CD8-positive, alpha-beta memory T cell (primary cell): ENCODE data around the gene TMEM255A. TPM values are rescaled to one million over a fixed set of nuclear protein-coding genes. Genes with fewer than 3 reads are reported as not detected.

Source experiments
- CTCF ChIA-PET: fragments of 350-600 bp; sonication (Branson Sonifier 250); formaldehyde crosslinking; loops from one replicate; lab custom pipeline; 2021; ENCODE audit warnings: antibody characterized with exemption; lab: Charles Lee
- POLR2A ChIA-PET: fragments of 350-600 bp; sonication (Branson Sonifier 250); formaldehyde crosslinking; loops from one replicate; lab custom pipeline; 2021; ENCODE audit warnings: antibody characterized with exemption; lab: Charles Lee
- DNase-seq, 5 donors: peaks; one replicate each; pipeline versions ENCODE4 v3.0.0 to v3.0.0-alpha.2; 2020 to 2022; ENCODE audit warnings: mixed read lengths in 1 of 5
- H3K27ac ChIP-seq: one replicate; pipeline ENCODE4 v1.7.0; 2013; ENCODE audit warnings: low read depth, mild to moderate bottlenecking, low read length, moderate library complexity
- H3K27me3 ChIP-seq: 2 replicates; pipeline ENCODE4 v1.7.0; 2013; ENCODE audit warnings: low read length, mild to moderate bottlenecking; ENCODE audit not compliant: insufficient read depth, poor library complexity, severe bottlenecking
- H3K36me3 ChIP-seq: 2 replicates; pipeline ENCODE4 v1.7.0; 2013; ENCODE audit warnings: mild to moderate bottlenecking, low read length, moderate library complexity; ENCODE audit not compliant: insufficient read depth
- H3K4me1 ChIP-seq: 2 replicates; pipeline ENCODE4 v1.7.0; 2013; ENCODE audit warnings: mild to moderate bottlenecking, low read length, moderate library complexity; ENCODE audit not compliant: insufficient read depth
- H3K4me3 ChIP-seq: 2 replicates; pipeline ENCODE4 v1.7.0; 2013; ENCODE audit warnings: mild to moderate bottlenecking, low read length
- H3K9me3 ChIP-seq: 2 replicates; pipeline ENCODE4 v1.7.0; 2013; ENCODE audit warnings: mild to moderate bottlenecking, low read length
- H3K27ac Mint-ChIP-seq, 8 donors: one replicate each; pipeline ENCODE4 v1.8.0; 2020 to 2021; ENCODE audit warnings: mixed read lengths in 8 of 8, mild to moderate bottlenecking in 6 of 8, inconsistent platforms in 3 of 8, moderate library complexity in 3 of 8
- H3K27me3 Mint-ChIP-seq, 2 donors: one replicate each; pipeline ENCODE4 v1.8.0; 2020 to 2021; ENCODE audit warnings: mixed read lengths in 2 of 2, mild to moderate bottlenecking in 1 of 2, moderate library complexity in 1 of 2
- H3K36me3 Mint-ChIP-seq, 3 donors: one replicate each; pipeline ENCODE4 v1.8.0; 2020 to 2021; ENCODE audit warnings: mixed read lengths in 3 of 3, inconsistent platforms in 1 of 3, mild to moderate bottlenecking in 1 of 3
- H3K4me1 Mint-ChIP-seq, 3 donors: one replicate each; pipeline ENCODE4 v1.8.0; 2020 to 2021; ENCODE audit warnings: mixed read lengths in 3 of 3, inconsistent platforms in 1 of 3, mild to moderate bottlenecking in 1 of 3
- H3K4me3 Mint-ChIP-seq, 7 donors: one replicate each; pipeline ENCODE4 v1.8.0; 2020 to 2021; ENCODE audit warnings: mixed read lengths in 7 of 7, mild to moderate bottlenecking in 6 of 7, moderate library complexity in 4 of 7, inconsistent platforms in 2 of 7
- H3K9me3 Mint-ChIP-seq, 5 donors: one replicate each; pipeline ENCODE4 v1.8.0; 2020 to 2022; ENCODE audit warnings: mixed read lengths in 5 of 5, mild to moderate bottlenecking in 3 of 5, moderate library complexity in 2 of 5, inconsistent platforms in 1 of 5
- polyA plus RNA-seq: library from polyadenylated mRNA; unstranded; fragments of 300-500 nt; fragmentation: Illumina TruSeq; gene quantifications from one replicate; pipeline ENCODE4 v1.2.3, GENCODE V29; 2021
- total RNA-seq, 2 experiments: library from RNA; stranded (reverse); gene quantifications; one replicate each; pipeline ENCODE4 v1.2.3, GENCODE V29; 2021

Gene TMEM255A
- total and polyA plus RNA-seq, 3 experiments from 2014 or later = 0.09 to 2.1 TPM; not detected in 1

DNA sequence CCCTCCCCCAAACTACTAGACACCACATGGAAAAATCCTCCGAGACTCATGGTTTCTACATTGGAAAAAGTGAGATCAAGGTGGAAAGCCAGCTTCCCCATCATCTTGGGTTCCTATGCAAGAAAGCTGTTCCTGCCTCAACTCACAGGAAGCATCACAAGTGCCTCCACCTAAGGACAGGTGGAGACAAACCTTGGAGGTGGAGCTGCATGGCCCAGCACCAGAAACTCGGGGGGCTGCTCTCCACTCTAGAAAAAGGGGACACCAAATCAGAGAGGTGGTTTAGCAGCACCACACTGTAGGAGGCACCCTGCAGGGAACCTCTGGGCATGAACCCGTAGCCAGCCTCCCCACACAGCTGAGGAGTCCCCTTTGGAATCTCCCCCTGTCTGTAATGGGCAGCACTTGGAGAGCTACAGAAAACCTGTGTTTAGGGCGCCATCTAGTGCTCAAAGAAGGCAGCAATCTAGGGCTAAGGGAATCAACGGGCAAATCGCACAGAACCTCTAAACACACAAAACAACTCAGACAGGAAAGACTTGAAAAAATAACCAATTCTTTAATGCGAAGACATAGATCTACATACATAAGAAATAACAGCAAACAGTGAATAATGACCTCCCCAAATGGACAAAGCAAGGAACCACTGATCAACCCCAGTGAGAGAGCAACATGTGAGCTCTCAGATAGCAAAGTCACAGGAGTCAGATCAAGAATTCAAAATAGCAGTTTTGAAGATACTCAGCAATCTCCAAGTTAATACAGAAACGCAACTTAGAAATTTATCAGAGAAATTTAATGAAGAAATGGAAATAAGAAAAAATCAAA is 97.6 kb downstream of the TMEM255A start:
- H3K27ac ChIP-seq = no peak overlapping the region
- Mint-ChIP-seq H3K4me1 (peaks cover 3 to 10% (median 5%) of the 10 kb centered on the region in 3 donors), H3K27me3 (peaks cover 0 to 2% of the 10 kb centered on the region in 2 donors), H3K4me3 (peak overlapping the region in 1 of 7 donors; percentile 7), H3K9me3 (no peaks in the 10 kb centered on the region), H3K36me3 (peaks cover 0 to 5% (median 0%) of the 10 kb centered on the region in 3 donors), H3K27ac (peak overlapping the region in 1 of 8 donors; percentile 4)
- H3K4me1 ChIP-seq = no peaks in the 10 kb centered on the region
- ChIA-PET POLR2A (interaction anchor here (0.5 kb wide), 1 partner anchor 96 kb away, joined by 3 read pairs; no protein-coding TSS in a partner anchor), CTCF (interaction anchor here (0.7 to 1.7 kb wide), 9 partner anchors 9 to 201 kb away, joined by 3 to 6 read pairs (median 4); partner anchors contain the start of gene ZBTB33)
- H3K9me3 ChIP-seq = no peaks in the 10 kb centered on the region
- no peaks in the 10 kb centered on the region for H3K27me3 ChIP-seq
- no peaks in the 10 kb centered on the region for H3K36me3 ChIP-seq
- H3K4me3 ChIP-seq = no peak overlapping the region
- DNase-seq = peak; percentile 24 to 58 (median 29)

Other genes starting within 250 kb of the TMEM255A start
- not detected for gene RHOXF2B, start 233.8 kb downstream of the TMEM255A start, total RNA-seq
- gene RHOXF2B, start 233.8 kb downstream of the TMEM255A start, polyA plus RNA-seq = not detected
- gene RHOXF1, start 195.5 kb downstream of the TMEM255A start, total RNA-seq = not detected
- gene RHOXF1, start 195.5 kb downstream of the TMEM255A start, polyA plus RNA-seq = not detected
- gene RHOXF2, start 152.8 kb downstream of the TMEM255A start, total RNA-seq = not detected
- not detected for gene RHOXF2, start 152.8 kb downstream of the TMEM255A start, polyA plus RNA-seq
- gene ZBTB33, start 60.6 kb downstream of the TMEM255A start, total RNA-seq = 10 to 100 TPM; 16.4 to 16.8 TPM
- gene ZBTB33, start 60.6 kb downstream of the TMEM255A start, polyA plus RNA-seq = 12.5 TPM
- not detected for gene ATP1B4, start 50.6 kb upstream of the TMEM255A start, total RNA-seq
- gene ATP1B4, start 50.6 kb upstream of the TMEM255A start, polyA plus RNA-seq = not detected
- 10 to 100 TPM; 39.1 to 39.6 TPM for gene LAMP2, start 157.8 kb upstream of the TMEM255A start, total RNA-seq
- gene LAMP2, start 157.8 kb upstream of the TMEM255A start, polyA plus RNA-seq = 74.3 TPM
- 10 to 100 TPM; 26.4 to 28.9 TPM for gene CUL4B, start 249.5 kb upstream of the TMEM255A start, total RNA-seq
- 21.8 TPM for gene CUL4B, start 249.5 kb upstream of the TMEM255A start, polyA plus RNA-seq